Panc1 (cell line): Measurements from ENCODE around the gene CIAO3. TPM values are rescaled to one million over a fixed set of nuclear protein-coding genes. Genes with fewer than 3 reads are reported as not detected.
A peak's percentile ranks its signal among the peaks of the same experiment; 100 is the strongest.
"Not testable (repeated sequence)": the region's sequence is repeated elsewhere in the genome, so short reads cannot be mapped to it uniquely, and the experiment has no call there.

Experiments used
- ATAC-seq: fragments of 200-7000 bp; cut with Tn5 transposase; 2 replicates; pipeline ENCODE4 v1.9.1; 2020; ENCODE audit warnings: mild to moderate bottlenecking, moderate library complexity
- BruUV-seq: library from RNA; stranded (reverse); fragments of 400-500 nt; replicated peaks from 2 replicates; lab custom pipeline; 2021; lab: Mats Ljungman, UMichigan
- CTCF ChIA-PET: fragments of 300-600 bp; sonication (Branson Sonifier 250); formaldehyde crosslinking; loops from one replicate; lab custom pipeline; 2022; ENCODE audit warnings: antibody characterized with exemption; lab: Charles Lee
- POLR2A ChIA-PET: fragments of 300-600 bp; sonication (Branson Sonifier 250); formaldehyde crosslinking; loops from one replicate; lab custom pipeline; 2022; ENCODE audit warnings: antibody characterized with exemption; lab: Charles Lee
- DNase-seq: peaks from one replicate; pipeline ENCODE4 v3.0.0-alpha.2; 2010; ENCODE audit warnings: low read depth, low spot score
- H3K27ac ChIP-seq: 2 replicates; pipeline ENCODE4 v1.5.1; 2011; ENCODE audit warnings: mild to moderate bottlenecking, low read length, inconsistent platforms
- H3K27me3 ChIP-seq: fragments of 200-500 bp; sonication (Bioruptor generic); 2 replicates; pipeline ENCODE4 v1.6.0; 2014; ENCODE audit warnings: low read length, inconsistent platforms; ENCODE audit not compliant: control insufficient read depth, insufficient read depth
- H3K36me3 ChIP-seq: fragments of 200-500 bp; sonication (Bioruptor generic); 2 replicates; pipeline ENCODE4 v1.5.1; 2014; ENCODE audit warnings: inconsistent platforms, mild to moderate bottlenecking, low read length, moderate library complexity; ENCODE audit not compliant: control insufficient read depth, insufficient read depth
- H3K4me1 ChIP-seq: 2 replicates; pipeline ENCODE4 v1.5.1; 2011; ENCODE audit warnings: inconsistent platforms, mild to moderate bottlenecking, low read length, moderate library complexity; ENCODE audit not compliant: control insufficient read depth, insufficient read depth
- H3K4me3 ChIP-seq, 2 experiments: 2 replicates each; pipeline ENCODE4 v1.5.1; 2011 to 2012; ENCODE audit warnings: low read depth in 2 of 2, low read length in 2 of 2, mild to moderate bottlenecking in 2 of 2, inconsistent platforms in 1 of 2, moderate library complexity in 1 of 2
- H3K9me3 ChIP-seq: fragments of 200-500 bp; sonication (Bioruptor generic); 2 replicates; pipeline ENCODE4 v1.5.1; 2014; ENCODE audit warnings: low read depth, mild to moderate bottlenecking, inconsistent platforms, low read length, moderate library complexity; ENCODE audit not compliant: control insufficient read depth, insufficient read depth
- CTCF ChIP-seq: fragments of 450-650 bp; IDR thresholded peaks from 2 replicates; pipeline ENCODE4 v1.5.1; 2017; ENCODE audit warnings: mild to moderate bottlenecking
- POLR2AphosphoS5 ChIP-seq: IDR thresholded peaks from 2 replicates; pipeline ENCODE4 v1.6.1; 2012; ENCODE audit warnings: mild to moderate bottlenecking, low read depth, low read length, moderate library complexity
- REST ChIP-seq, 2 experiments: IDR thresholded peaks; 2 replicates each; pipeline ENCODE4 v1.6.1; 2011 to 2012; ENCODE audit warnings: low read depth in 2 of 2, control low read depth in 1 of 2, low read length in 1 of 2, mild to moderate bottlenecking in 1 of 2, moderate library complexity in 1 of 2; ENCODE audit not compliant: insufficient read depth in 1 of 2
- SIN3A ChIP-seq: IDR thresholded peaks from 2 replicates; pipeline ENCODE4 v1.6.1; 2012; ENCODE audit warnings: low read depth, mild to moderate bottlenecking, low read length, moderate library complexity, borderline replicate concordance; ENCODE audit not compliant: insufficient read depth
- TCF7L2 ChIP-seq: IDR thresholded peaks from 2 replicates; pipeline ENCODE4 v1.6.1; 2011; ENCODE audit warnings: mild to moderate bottlenecking, low read depth, low read length, inconsistent platforms
- in situ Hi-C: cut with HindIII; loops from 2 replicates; pipeline ENCODE4 v1.10.0; 2016; ENCODE audit warnings: low sequenced_read_pairs, low pct_unique_long_range_greater_than_20kb
- intact Hi-C: fragments of 100-400 bp; cut with micrococcal nuclease; formaldehyde crosslinking; loops from one replicate; pipeline ENCODE4 v1.10.0; 2022; ENCODE audit not compliant: unreplicated experiment
- total RNA-seq: library from RNA; stranded (reverse); gene quantifications from one replicate; pipeline ENCODE4 v1.2.1, GENCODE V29; 2021; ENCODE audit not compliant: unreplicated experiment

Gene CIAO3
- total RNA-seq, 1 experiment from 2014 or later: 34.0 TPM

GRCh38 chr16:714079-714478 is 26.7 kb downstream of the CIAO3 start:
- Histone ChIP-seq H3K27me3 (no peaks in the 10 kb centered on the region), H3K4me1 (peaks cover 61% of the 10 kb centered on the region), H3K27ac (peak overlapping the region; percentile 94), H3K4me3 (peak overlapping the region; percentile 37 to 58), H3K9me3 (no peaks in the 10 kb centered on the region), H3K36me3 (no peaks in the 10 kb centered on the region; the same call in 1 of the 2 replicates)
- ChIA-PET POLR2A (interaction anchor here (0.8 kb wide), 1 partner anchor 10 kb away, joined by 3 read pairs; no protein-coding TSS in a partner anchor), CTCF (no interaction called here)
- intact Hi-C loops (no loop called here), in situ Hi-C loops (no loop called here)
- no TSS peak for BruUV-seq
- DNase-seq: no peak
- ATAC-seq: peak; percentile 6
- TF ChIP-seq TCF7L2 (no peak), SIN3A (no peak), POLR2AphosphoS5 (no peak), CTCF (no peak), REST (IDR thresholded peaks at IDR 0.05; ENCODE audit: insufficient read depth in 1 of 2, low read depth in 2 of 2, low read length in 1 of 2) (no peak)

- TF ChIP-seq POLR2AphosphoS5 (peak; percentile 57; the same call in 1 of the 2 replicates), CTCF (peak; percentile 89)
- H3K27me3 ChIP-seq, H3K36me3 ChIP-seq, H3K4me3 ChIP-seq, intact Hi-C loops, BruUV-seq, H3K9me3 ChIP-seq, in situ Hi-C loops: not testable (repeated sequence)
- CTCF ChIA-PET: interaction anchor here (0.8 to 1.6 kb wide), 4 partner anchors 8 to 72 kb away, joined by 3 to 7 read pairs (median 6); partner anchors contain the start of gene ANTKMT
- ATAC-seq (peak; percentile 59), DNase-seq (peak; percentile 99)
- Histone ChIP-seq H3K4me1 (peaks cover 48% of the 10 kb centered on the region), H3K27ac (peak overlapping the region; percentile 60)
- POLR2A ChIA-PET: interaction anchor here (0.5 to 1.2 kb wide), 2 partner anchors 9 to 268 kb away, joined by 5 to 8 read pairs; partner anchors contain the start of gene SOX8
Observed at GRCh38 chr16:712740-713250, 28.0 kb downstream of the CIAO3 start.
